GM12873 (cell line): ENCODE data around the gene HAP1.

ENCODE experiments used
- TF ChIP-seq, protein P1 (sequence below): IDR thresholded peaks from 2 replicates; pipeline ENCODE4 v1.5.1; 2012; ENCODE audit warnings: low read depth, mild to moderate bottlenecking, moderate library complexity, low read length, control low read depth; ENCODE audit not compliant: insufficient read depth; ENCODE audit errors: missing control alignments

HAP1 gene

DNA sequence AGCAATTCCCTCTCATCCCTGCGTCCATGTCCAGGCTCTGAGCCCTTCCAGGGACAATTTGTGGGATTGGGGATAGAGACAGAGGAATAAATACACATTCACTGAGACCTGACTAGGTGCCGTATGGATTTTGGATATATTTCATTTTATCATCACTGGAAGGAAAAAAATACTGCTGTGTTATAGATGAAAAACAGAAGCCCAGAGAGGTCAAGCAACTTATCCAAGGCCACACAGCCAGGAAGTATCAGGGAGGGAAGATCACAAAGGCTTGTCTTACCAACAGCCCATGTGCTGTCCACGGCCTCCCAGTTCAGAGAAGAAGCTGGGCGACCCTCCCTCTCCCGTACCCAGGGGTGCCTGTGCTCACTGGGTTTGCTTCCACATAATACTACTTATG is 6.1 kb upstream of the HAP1 start:
- TF ChIP-seq, protein P1, sequence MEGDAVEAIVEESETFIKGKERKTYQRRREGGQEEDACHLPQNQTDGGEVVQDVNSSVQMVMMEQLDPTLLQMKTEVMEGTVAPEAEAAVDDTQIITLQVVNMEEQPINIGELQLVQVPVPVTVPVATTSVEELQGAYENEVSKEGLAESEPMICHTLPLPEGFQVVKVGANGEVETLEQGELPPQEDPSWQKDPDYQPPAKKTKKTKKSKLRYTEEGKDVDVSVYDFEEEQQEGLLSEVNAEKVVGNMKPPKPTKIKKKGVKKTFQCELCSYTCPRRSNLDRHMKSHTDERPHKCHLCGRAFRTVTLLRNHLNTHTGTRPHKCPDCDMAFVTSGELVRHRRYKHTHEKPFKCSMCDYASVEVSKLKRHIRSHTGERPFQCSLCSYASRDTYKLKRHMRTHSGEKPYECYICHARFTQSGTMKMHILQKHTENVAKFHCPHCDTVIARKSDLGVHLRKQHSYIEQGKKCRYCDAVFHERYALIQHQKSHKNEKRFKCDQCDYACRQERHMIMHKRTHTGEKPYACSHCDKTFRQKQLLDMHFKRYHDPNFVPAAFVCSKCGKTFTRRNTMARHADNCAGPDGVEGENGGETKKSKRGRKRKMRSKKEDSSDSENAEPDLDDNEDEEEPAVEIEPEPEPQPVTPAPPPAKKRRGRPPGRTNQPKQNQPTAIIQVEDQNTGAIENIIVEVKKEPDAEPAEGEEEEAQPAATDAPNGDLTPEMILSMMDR: no peak

DNA sequence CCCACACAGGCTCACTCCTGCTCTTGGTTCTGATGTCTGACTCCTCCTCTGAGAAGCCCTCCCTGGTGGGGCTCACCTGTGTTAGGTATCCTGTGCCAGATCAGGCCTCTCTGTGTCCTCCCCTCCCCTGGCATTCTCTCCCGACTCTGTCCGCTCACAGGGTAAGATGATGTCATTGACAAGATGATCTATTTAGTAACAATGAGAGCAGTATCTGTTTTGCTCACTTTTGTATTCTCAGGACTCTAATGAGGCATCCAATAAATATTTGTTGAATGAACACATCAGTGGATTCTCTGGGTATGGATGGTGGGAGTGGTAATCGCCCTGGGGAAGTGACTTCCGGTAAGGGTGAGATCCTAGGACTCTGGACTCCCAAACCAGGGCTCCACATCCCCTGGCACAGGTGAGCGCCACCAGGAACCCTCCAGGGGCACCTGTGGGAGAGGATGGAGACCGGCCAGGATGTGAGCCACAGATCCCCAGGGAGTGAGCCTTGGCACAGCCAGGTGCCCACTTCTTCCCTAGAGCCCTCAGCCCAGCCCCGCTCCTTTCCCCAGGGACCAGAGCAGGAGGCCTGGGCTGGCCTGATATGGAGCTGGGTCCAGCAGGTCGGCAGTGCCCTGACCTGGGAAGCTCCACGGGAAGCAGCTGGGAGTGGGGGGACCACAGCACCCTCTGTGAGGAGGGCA is 5.4 kb upstream of the HAP1 start:
- TF ChIP-seq, protein P1: no peak

DNA sequence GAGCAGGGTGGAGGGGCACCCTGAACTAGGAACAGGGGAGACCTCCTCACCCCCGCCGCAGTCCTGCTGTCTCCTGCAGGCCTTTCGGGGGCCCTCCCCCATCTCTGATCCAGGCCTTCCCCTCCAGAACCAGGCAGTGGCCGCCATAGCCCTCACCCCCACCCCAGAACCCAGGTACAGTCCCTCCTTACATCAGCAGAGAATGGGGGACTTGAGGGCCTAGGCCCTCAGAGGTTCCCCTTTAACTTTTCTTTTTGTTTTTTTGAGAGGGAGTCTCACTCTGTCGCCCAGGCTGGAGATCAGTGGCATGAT is 4.3 kb upstream of the HAP1 start:
- TF ChIP-seq, protein P1: no peak

DNA sequence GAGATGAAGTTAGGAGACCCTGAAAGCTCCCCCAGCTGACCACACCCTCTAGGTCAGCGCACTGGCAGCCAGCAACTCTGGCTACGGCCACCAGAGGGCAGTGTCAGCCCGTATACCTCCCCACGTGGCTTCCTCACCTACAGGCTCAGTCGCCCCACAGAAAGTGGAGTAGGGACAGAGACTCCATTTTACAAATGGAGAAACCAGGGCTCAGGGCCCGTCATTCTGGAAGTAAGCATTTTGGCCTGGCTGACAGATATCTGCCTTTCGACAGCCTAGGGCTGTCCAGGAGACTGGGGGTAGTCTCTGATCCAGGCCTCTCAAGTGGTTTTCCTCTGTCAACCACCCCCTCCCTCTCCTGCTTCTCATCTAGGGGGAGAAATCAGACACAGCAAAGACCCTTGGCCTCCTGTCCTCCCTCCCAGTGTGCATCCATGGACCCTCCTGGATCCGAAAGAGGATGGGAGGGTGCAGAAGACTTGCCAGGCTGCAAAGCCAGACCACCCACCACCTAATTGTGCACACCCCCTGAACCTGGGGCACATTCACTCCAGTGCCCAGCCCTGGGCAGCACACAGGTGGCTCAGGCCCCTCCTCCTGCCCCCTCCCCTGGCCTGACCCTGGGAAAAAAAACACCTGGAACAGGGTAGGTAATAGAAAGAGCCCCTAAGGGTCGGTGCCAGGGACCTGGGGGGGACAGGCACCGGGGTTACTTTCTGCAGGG is 3.8 kb upstream of the HAP1 start:
- TF ChIP-seq, protein P1: peak; percentile 99

DNA sequence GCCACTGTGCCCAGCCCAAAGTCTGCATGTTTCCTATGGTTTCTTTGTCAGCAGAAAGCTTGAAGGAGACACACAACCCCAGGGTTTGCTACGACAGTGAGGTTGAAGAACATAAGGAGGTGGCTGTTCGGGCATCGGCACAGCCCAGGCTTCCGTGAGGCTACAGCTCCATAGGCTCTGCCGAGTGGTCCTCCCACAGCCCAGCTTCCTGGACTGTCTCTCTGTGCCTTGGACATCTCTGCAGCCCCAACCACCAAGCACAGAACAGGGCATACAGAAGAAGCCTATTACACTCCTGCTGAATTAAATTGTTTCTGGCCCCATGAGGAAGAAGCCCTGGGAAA is 3.2 kb upstream of the HAP1 start:
- TF ChIP-seq, protein P1: no peak

DNA sequence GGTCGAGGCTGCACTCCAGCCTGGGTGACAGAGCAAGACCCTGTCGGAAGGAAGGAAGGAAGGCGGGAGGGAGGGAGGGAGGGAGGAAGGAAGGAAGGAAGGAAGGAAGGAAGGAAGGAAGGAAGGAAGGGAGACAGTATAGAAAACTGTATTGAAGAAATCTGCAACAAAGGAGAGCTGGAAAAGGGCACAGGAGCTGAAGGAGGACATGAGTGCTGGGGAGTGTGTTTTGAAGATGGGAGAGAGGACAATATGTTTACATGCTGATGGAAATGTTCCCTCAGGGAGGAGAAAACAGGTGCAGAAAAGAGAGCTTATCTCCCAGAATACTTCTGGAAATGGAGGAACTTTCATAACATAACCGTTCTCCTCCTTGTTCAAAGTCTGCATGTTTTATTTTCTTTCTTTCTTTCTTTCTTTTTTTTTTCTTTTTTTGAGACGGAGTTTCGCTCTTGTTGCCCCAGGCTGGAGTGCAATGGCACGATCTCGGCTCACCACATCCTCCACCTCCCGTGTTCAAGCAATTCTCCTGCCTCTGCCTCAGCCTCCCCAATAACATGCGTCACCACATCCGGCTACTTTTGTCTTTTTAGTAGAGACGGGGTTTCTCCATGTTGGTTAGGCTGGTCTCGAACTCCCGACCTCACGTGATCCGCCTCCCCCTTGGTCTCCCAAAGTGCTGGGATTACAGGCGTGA is 2.7 kb upstream of the HAP1 start:
- TF ChIP-seq, protein P1: no peak

DNA sequence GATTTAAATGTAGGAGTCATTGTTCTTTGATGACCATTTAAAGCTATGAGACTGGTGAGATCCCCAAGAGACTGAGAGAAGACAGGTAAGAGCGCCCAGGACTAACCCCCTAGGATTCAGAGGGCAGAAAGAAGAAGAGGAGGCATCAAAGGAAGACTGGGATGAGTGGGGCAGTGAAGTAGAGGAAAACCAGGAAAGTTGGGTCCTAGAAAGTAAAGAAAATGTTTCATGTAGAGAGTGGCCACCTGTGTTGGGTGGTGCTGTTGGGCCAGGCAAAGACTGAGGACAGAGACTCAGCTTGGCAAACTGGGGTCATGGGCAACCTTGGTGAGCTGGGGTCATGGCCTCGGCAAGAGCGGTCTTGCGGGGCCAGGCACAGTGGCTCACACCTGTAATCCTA is 1.3 kb upstream of the HAP1 start:
- TF ChIP-seq, protein P1: no peak
